Mesenteric fat pad (tissue), 1 donor: ENCODE results near the gene CFAP141. TPM values are rescaled to one million over a fixed set of nuclear protein-coding genes. Genes with fewer than 3 reads are reported as not detected.

Source experiments
- DNase-seq: peaks from one replicate; pipeline ENCODE4 v3.0.0-alpha.2; 2020; ENCODE audit warnings: low spot score
- microRNA-seq: library from miRNA; unstranded; fragments of <30 nt; microRNA quantifications from one replicate; pipeline ENCODE4 v1.2.0, GENCODE V29; 2020; ENCODE audit warnings: borderline number of aligned reads
- total RNA-seq: library from RNA; stranded (reverse); fragmentation: NEBNext Ultra II Directional; extraction: Animal tissue kit (Norgen Biotek cat#: 25700); gene quantifications from one replicate; pipeline ENCODE4 v1.2.1, GENCODE V29; 2021
- donor health status: DM: yes; HTN: yes; CAD: no.

Gene CFAP141
- total RNA-seq, 1 donor from 2014 or later: not detected

DNA sequence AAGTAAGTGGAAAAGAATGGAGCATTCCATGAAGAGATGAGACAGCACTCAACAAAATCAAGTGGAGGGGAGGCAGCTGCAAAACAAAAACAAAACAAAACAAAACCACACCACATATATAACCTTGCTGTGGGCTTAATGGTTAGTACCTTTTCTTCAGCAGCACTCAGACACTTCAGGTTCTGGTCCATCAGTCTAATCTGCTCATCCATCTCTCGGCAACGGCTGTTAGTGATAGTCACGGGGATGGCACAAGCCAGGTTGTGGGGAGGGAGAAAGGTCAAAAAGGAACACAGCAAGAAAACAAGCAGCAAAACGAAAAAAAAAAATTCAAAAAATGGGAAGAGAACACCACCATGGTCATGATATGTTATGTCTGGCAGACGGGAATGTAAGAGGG lies 34.3 kb downstream of the CFAP141 start:
- DNase-seq: no peak

DNA sequence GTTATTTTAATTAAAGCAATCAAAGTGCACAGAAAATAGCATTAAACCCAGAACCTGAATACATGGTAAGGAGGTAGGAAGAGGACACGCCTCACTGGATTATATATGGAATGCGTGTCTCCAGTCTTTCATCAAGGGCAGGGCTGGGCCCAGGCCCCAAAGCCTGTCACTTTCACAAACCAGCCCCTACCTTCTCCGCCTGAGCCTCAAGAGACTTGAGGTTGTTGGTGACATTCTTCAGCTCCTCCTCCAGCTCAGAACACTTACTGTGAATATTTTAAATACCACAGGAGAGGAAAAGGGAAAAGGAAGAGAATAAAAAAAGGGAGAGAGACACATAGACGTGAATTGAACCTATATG lies 34.9 kb downstream of the CFAP141 start:
- DNase-seq: no peak

DNA sequence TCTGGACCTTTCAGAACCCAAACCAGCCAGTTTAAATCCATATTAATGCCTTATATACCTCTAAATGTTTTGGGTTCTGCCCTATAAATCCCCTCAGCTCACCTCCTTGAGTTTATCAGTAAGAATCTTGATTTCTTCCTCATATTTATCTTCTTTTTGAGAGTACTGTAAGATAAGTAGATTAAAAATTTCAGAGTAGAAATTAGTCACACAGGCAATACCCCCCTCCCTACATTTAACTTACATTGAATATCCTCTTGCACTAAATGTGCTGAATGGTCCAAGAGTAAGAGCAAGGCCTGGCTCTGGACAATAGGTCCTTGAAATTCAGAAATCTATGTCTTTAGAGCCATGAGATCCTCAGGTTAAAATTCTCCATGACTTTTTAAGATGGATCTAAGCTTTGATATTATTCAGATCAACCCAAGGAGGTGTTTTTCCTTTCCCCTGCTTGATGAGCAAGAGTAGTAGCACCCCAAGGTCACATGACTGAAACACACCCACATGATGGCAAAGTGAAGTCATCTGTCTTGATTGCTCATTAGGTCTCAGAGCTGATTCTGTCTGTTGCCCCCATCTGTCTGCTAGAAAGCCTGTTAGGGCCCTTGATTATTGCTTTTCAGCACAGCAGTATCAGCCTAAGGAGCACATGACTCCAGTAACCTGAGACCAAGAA lies 35.4 kb downstream of the CFAP141 start:
- no peak for DNase-seq

DNA sequence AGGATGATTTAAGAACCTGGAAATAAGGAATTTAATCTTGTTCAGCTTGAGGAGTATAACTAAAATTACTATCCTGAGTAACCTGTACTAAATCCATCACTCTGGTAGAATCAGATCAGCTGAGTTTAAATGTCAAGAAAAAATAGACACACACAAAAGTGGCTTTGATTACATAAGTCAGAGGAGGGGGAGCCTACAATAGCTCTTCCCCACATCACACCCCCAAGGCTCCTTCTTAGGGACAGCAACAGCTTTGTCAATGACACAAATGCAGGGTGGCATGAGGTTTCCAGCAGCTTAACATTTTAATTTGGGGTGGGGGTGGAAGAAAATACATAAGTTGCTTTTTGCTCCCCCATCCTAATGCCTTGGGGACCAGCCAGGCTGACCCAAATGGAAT lies 38.7 kb downstream of the CFAP141 start:
- no peak for DNase-seq

DNA sequence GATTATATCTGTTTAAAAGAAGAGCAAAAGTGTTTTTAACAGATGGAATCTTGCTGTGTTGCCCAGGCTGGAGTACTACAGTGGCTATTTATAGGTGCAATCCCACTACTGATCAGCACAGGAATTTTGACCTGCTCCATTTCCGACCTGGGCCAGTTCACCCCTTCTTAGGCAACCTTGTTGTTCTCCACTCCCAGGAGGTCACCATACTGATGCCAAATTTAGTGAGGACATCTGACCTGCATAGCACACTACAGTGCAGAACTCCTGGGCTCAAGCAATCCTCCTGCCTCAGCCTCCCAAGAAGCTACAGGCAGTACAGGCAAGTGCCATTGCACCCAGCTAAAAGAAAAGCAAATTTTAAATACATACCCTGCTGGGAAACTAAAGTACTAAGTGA lies 39.9 kb downstream of the CFAP141 start:
- no peak for DNase-seq

DNA sequence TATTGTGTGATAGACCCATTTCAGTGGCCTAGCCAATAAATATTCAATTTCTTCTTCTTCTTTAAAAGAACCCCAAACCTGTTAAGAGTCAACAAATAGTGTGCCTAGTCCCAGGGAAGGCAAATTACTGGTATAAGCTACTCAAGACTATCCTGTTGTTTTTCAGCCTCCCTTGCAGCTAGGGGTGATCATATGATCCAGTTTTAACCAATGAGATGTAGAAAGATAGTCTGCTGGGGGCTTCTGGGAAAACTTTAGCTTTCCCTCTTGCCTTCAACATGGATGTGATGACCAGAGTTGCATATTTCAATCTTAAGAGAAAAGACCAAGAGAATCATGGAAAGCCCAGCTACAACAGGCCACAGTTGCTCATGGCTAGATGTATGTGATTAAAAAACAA lies 46.6 kb downstream of the CFAP141 start:
- no peak for DNase-seq

DNA sequence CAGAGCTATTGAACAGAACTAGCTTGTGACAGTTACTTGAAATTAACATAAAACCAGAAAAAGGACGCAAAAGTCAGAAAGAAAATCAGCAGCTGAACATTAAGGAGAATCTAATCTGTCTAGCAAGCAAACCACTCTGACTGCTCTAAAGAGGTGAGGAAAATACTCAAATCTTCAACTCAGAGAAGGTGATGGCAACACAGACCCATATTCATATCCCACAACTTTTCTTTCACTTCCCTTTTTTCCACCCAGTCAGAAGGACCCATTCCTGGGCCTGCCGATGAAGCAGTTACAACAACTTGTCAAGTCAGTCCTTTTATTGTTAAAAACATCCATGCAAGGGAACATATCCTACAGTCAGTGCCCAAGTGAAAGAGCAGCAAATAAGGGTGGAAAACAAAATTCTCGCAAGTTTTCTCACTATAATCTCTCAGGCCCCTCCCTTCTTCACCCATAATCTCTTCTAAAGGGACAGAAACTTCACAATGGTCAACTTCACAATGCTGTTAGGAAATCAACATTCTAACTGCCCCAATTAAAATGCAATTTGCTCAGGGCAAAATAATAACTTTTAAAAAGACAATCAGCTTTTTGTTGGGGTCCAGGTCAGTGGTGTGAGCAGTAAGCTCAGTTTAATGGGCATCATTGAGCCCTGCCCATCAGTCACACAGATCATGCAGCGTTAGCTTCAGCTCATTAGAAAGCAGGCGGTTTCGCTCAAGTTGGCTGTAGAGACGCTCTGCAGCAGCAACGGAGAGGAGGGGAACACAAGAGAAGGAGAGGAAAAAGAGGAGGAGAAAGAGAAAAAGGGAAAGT lies 47.6 kb downstream of the CFAP141 start:
- DNase-seq: no peak

DNA sequence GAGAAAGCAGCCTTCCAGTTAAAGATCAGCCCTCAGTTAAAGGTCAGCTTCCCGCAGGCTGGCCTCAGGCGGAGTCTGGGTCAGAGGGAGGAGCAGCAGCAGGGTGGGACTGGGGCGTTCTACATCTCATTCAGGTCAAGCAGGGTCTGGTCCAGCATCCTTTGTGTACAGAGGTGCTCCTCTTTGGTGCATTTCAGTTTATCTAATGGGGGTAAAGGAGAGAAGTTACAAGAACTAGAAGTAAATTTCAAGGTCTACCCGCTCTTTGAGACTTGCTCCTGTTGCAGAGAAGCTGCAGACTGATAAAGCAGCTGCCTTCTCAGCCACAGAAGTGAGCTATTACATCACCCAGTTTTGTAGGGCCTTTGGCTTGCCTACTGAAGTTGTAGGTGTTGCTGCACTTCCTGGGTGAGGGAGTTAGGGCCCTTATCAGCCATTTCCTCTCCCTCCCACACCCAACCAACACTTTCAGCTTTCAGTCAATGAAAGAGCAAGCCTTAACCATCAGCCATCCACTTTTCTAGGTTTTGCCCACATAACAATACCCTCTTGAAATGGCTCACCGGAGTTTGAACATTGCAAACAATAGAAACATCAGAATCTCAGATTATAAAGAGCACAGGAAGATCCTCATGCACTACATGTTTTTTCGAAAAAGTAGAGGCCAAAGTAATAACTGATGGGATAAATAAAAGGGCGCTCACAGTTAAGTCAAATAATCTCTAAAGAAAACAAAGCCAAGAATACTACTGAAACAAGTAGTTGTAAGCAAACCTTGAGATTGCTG lies 48.4 kb downstream of the CFAP141 start:
- DNase-seq: no peak

DNA sequence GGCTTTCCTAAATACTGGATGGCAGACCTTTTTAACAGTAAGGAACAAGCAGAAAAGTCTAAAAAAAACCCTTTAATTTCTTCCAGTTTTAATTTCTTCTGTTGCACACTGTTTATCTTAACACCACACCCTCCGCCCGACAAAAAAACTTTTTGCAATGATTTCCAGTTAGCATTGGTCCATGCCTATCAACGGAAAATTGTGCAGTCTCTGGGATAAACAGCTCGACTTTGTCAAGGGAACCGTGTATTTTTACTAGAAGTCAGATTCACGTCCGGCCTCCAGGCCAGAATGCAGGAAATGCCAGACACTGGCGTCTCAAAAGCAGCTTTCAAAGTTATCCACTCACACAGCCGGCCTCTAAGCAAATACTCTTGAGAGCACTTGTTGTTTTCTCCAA lies 50.9 kb downstream of the CFAP141 start:
- DNase-seq: no peak

DNA sequence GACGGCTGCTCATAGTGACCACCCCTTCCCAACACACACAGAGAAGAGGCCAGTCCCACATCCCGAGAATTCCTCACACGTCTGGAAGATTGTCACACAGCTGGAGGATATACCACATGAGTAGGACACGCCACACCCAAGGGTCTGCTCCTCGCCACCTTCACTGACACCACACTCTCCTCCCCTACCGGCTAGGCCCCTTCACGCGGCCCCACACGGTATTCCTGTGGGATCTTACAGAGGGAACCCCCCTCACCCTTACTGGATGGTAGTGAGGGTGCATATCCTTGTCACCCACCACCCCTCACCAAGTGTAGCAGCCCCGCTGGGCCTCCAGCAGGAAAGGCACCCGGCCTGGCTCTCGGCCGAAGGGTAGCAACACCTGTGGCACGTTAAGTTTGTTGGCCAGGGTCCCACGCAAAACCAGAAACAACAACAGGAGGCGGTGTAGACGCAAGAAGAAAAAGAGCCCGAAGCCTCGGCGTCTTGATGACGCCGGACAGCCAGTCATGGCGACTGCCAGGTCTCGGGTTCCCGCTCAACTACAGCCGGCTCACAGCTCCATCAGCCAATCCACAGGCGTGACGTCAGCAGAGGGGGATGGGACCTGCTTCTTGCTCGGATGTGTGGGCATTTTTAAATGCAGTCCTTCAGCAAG lies 51.5 kb downstream of the CFAP141 start, which contains the start of gene NUP210L:
Gene NUP210L, minus strand, starts transcription at position 540 of the 658 bp plus-strand sequence.
- DNase-seq: no peak

DNA sequence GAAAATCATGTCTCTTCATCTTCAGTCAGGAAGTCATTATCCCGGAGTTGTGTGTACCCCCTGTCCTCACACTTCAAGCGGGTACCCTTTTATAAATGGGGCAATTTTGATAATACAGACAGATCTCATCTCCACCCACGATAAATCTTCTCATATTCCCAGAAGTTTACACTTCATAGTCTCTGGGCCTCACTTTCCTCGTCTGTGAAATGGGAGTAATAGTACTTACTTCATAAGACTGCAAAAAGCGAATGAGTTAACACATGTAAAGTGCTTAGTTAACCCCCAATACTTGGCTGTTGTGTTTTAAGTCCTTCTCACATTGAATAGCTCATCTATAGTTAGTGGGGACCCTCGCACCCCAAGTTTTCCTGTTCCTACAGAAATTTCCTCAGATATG lies 52.1 kb downstream of the CFAP141 start:
- no peak for DNase-seq

DNA sequence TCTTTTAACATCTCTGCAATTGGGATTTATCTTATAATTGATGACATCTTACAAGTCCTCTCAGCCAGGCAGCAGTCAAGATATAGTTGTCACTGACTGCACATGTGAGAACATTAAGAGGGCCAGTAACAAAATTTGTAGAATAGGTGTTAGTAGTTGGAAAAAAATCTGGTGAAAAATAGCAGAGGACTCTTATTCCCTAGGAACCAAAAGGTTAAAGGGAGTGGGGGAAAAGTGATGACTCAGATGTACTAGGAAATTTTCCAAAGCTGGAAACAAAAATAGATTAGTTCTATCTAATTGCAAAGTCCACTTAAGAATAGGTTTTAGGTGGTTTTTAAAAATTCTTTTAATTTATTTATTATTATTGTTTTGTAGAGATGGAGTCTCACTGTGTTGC lies 54.8 kb downstream of the CFAP141 start:
- DNase-seq: no peak

Small RNA genes within 50 kb of the gene (microRNA-seq; reads per million reads assigned to microRNA genes)
- 8.0 reads per million, percentile 3 among the genes with 10 or more reads in this experiment for gene MIR190B

Other genes starting within 250 kb of the CFAP141 start
- gene CRTC2, start 247.7 kb downstream of the CFAP141 start, total RNA-seq: 36.4 TPM
- 92.2 TPM for gene SLC39A1, start 242.8 kb downstream of the CFAP141 start, total RNA-seq
- 5.1 TPM for gene CREB3L4, start 238.4 kb downstream of the CFAP141 start, total RNA-seq
- 102 TPM for gene JTB, start 228.7 kb downstream of the CFAP141 start, total RNA-seq
- gene RAB13, start 220.0 kb downstream of the CFAP141 start, total RNA-seq: 144 TPM
- gene RPS27, start 215.6 kb downstream of the CFAP141 start, total RNA-seq: 1,095 TPM
- gene NUP210L, start 51.3 kb downstream of the CFAP141 start, total RNA-seq: not detected
- 294 TPM for gene TPM3, start 14.2 kb downstream of the CFAP141 start, total RNA-seq
- gene UBAP2L, start 14.6 kb upstream of the CFAP141 start, total RNA-seq: 143 TPM
- 81.6 TPM for gene HAX1, start 66.3 kb upstream of the CFAP141 start, total RNA-seq
- gene AQP10, start 114.8 kb upstream of the CFAP141 start, total RNA-seq: not detected
- gene ATP8B2, start 119.2 kb upstream of the CFAP141 start, total RNA-seq: 38.7 TPM
- 35.6 TPM for gene IL6R, start 199.0 kb upstream of the CFAP141 start, total RNA-seq